Measurements from ENCODE around the gene MRPL27. TPM values are rescaled to one million over a fixed set of nuclear protein-coding genes. Genes with fewer than 3 reads are reported as not detected.

Gene MRPL27
- total and polyA plus RNA-seq, 2 experiments from 2014 or later, result 62.4 to 158 TPM

DNA sequence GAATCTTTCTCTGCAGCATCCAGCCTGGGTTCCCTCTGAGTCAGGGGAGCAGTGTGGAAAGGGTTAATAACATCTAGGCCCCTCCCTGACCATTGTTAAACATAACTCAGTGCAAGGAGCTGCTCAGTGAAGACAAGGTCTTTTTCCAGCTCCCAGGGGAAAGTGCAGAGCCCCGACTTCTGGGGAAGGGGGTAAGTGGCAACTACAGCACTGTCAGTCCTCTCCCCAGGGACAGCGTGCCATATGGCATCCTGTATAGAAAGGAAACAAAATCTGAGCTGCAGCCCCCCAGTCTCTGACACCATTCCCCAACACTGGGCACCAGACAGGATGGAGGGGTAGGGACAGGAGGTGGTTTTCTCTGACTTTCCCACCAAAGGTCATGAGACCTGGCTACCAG, 7.8 kb downstream of the MRPL27 start:
- Histone ChIP-seq H3K9me3 (ENCODE audit: low read depth) (no peaks in the 10 kb centered on the region), H3K27ac (peak overlapping the region; percentile 14), H3K4me3 (no peak overlapping the region), H3K27me3 (no peaks in the 10 kb centered on the region), H3K4me1 (ENCODE audit: low read depth) (peaks cover 14% of the 10 kb centered on the region), H3K36me3 (peaks cover 21% of the 10 kb centered on the region)
- TF ChIP-seq, protein P1, sequence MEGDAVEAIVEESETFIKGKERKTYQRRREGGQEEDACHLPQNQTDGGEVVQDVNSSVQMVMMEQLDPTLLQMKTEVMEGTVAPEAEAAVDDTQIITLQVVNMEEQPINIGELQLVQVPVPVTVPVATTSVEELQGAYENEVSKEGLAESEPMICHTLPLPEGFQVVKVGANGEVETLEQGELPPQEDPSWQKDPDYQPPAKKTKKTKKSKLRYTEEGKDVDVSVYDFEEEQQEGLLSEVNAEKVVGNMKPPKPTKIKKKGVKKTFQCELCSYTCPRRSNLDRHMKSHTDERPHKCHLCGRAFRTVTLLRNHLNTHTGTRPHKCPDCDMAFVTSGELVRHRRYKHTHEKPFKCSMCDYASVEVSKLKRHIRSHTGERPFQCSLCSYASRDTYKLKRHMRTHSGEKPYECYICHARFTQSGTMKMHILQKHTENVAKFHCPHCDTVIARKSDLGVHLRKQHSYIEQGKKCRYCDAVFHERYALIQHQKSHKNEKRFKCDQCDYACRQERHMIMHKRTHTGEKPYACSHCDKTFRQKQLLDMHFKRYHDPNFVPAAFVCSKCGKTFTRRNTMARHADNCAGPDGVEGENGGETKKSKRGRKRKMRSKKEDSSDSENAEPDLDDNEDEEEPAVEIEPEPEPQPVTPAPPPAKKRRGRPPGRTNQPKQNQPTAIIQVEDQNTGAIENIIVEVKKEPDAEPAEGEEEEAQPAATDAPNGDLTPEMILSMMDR (IDR thresholded peaks at IDR 0.05; ENCODE audit: low read depth, low read length), result no peak
- DNase-seq (ENCODE audit: low read depth in 1 of 2, low spot score in 1 of 2), result no peak

DNA sequence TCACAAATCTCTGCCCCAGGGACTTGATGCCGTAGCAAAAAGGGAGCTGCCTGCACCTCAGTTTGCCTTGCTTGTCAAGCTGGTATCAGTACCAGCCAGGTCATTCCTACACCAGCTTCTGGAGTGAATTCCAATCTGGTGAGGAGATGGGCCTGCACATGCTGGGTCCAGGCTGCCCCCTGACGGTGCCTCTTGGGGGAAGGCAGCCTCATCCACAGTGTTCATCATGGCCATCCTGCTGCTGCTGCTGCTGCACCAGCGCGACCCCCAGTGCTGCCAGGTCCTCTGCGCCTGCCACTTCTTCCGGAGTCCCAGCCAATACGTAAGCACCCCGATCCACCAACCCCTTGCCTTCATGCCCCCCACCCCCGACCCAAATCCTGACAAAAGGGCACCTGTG, 8.3 kb downstream of the MRPL27 start:
- Histone ChIP-seq H3K27me3 (no peaks in the 10 kb centered on the region), H3K9me3 (ENCODE audit: low read depth) (no peaks in the 10 kb centered on the region), H3K4me1 (ENCODE audit: low read depth) (peaks cover 14% of the 10 kb centered on the region), H3K36me3 (peaks cover 19% of the 10 kb centered on the region), H3K27ac (peak overlapping the region; percentile 14), H3K4me3 (no peak overlapping the region)
- TF ChIP-seq, protein P1 (IDR thresholded peaks at IDR 0.05; ENCODE audit: low read depth, low read length), result no peak
- no peak for DNase-seq (ENCODE audit: low read depth in 1 of 2, low spot score in 1 of 2)

DNA sequence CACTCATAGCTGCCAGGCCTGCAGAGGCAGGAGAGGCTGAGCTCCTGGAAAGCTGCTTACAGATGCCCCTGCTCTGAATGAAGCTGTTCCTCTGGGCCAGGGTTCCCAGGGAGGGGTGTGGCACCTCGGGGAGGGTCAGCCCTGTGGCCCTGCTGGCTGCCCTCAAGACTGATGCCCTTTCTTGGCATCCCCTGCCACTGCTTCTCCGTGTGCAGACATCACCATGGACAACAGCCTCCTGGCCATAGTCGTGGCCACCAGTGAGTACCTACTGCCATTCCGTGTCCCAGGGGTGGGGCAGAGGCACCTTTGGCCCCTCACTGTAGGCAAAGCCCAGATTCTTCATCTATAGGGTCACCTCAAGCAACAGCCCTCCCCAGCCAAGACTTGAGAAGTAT, 8.9 kb downstream of the MRPL27 start:
- TF ChIP-seq, protein P1 (IDR thresholded peaks at IDR 0.05; ENCODE audit: low read depth, low read length), result no peak
- Histone ChIP-seq H3K36me3 (peaks cover 13% of the 10 kb centered on the region), H3K4me3 (no peak overlapping the region), H3K27ac (peak overlapping the region; percentile 14), H3K4me1 (ENCODE audit: low read depth) (peaks cover 14% of the 10 kb centered on the region), H3K9me3 (ENCODE audit: low read depth) (no peaks in the 10 kb centered on the region), H3K27me3 (no peaks in the 10 kb centered on the region)
- DNase-seq (ENCODE audit: low read depth in 1 of 2, low spot score in 1 of 2), result no peak

DNA sequence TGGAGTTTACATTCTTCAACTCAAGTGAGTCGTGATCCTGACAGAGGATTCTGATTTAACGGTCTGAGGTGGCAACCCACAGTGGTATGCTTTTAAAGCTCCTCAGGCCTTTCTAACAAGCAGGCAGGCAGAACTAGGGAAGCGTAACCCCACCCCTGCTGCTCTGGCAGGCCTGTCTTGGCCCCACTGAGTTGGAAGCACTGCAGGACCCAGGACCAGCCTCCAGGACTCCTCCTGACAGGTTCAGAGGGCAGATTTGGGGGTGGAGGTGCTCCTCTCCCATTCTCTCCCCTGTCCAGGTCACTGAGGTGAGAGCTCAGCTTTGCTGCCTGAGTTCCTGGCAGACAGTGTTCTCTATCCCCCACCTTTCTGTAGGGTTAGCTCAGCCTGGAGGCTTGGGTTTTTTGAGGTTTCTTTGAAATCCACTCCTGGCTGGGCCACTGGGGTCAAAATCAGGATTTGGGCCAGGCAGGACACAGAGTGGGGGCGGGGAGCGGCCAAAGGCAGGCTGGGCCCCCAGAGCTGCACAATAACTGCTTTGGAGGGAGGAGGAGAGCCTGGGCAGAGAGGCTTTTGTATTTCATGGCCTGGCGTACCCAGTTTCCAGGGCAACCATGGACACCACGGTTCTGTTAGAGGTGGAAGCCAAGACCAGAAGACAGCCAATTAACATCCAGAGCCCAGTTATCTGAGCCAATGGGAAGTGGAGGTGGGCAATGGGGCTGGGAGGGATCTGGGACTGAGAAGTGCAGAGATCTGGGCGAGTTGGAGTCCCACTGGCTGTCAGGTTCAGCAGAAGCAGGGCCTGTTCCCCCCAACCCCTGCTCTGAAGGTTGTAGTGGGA, 9.5 kb downstream of the MRPL27 start:
- TF ChIP-seq, protein P1 (IDR thresholded peaks at IDR 0.05; ENCODE audit: low read depth, low read length), result no peak
- Histone ChIP-seq H3K27ac (peak overlapping the region; percentile 14), H3K27me3 (no peaks in the 10 kb centered on the region), H3K4me3 (no peak overlapping the region), H3K4me1 (ENCODE audit: low read depth) (peaks cover 14% of the 10 kb centered on the region), H3K9me3 (ENCODE audit: low read depth) (no peaks in the 10 kb centered on the region), H3K36me3 (peaks cover 11% of the 10 kb centered on the region)
- peak; percentile 60 to 78 for DNase-seq (ENCODE audit: low read depth in 1 of 2, low spot score in 1 of 2)

DNA sequence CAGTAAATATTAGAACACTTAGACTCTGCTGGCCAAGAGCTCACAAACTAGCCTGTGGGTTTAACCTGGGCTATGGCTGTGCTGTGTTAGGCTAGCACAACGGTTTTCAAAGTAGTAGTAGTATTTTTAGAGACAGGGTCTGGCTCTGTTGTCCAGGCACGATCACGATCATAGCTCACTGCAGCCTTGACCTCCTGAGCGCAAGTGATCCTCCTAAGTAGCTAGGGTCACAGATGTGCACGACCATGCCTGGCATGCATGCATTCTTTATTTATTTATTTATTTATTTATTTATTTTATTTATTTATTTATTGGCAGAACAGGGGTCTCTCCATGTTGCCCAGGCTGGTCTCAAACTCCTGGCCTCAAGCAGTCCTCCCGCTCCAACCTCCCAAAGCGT, 10.3 kb downstream of the MRPL27 start:
- peaks cover 14% of the 10 kb centered on the region for H3K4me1 ChIP-seq (ENCODE audit: low read depth)
- no peaks in the 10 kb centered on the region for H3K27me3 ChIP-seq
- no peak overlapping the region for H3K27ac ChIP-seq
- no peaks in the 10 kb centered on the region for H3K9me3 ChIP-seq (ENCODE audit: low read depth)
- TF ChIP-seq, protein P1 (IDR thresholded peaks at IDR 0.05; ENCODE audit: low read depth, low read length), result no peak
- H3K36me3 ChIP-seq, result peaks cover 5% of the 10 kb centered on the region
- no peak for DNase-seq (ENCODE audit: low read depth in 1 of 2, low spot score in 1 of 2)
- no peak overlapping the region for H3K4me3 ChIP-seq

Measured in cardiac muscle cell (in vitro differentiated cells and primary cell).